Measurements from ENCODE around the gene DSG3. TPM values are rescaled to one million over a fixed set of nuclear protein-coding genes. Genes with fewer than 3 reads are reported as not detected.
A peak's percentile ranks its signal among the peaks of the same experiment; 100 is the strongest.

DSG3 gene
- total RNA-seq, 1 donor from 2014 or later = 0.13 TPM

DNA sequence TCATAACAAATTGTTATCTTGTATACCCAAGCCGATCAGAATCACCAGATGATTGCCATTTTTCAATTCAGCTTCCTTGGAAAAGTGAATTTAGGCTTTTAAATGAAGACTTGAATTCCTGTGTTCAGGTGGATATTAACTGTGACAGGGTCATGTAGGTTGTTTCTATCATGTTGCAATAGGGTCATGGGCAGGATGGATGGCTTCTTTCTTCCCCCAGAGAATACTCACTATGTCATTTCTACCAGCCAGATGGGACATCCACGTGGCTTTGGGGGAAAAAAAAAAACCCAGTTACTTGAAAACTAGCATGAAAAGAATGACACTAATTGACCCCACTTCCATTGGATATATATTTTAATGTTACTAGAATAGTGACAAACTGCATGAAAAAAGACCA is 35.9 kb downstream of the DSG3 start:
- TF ChIP-seq, protein P1, sequence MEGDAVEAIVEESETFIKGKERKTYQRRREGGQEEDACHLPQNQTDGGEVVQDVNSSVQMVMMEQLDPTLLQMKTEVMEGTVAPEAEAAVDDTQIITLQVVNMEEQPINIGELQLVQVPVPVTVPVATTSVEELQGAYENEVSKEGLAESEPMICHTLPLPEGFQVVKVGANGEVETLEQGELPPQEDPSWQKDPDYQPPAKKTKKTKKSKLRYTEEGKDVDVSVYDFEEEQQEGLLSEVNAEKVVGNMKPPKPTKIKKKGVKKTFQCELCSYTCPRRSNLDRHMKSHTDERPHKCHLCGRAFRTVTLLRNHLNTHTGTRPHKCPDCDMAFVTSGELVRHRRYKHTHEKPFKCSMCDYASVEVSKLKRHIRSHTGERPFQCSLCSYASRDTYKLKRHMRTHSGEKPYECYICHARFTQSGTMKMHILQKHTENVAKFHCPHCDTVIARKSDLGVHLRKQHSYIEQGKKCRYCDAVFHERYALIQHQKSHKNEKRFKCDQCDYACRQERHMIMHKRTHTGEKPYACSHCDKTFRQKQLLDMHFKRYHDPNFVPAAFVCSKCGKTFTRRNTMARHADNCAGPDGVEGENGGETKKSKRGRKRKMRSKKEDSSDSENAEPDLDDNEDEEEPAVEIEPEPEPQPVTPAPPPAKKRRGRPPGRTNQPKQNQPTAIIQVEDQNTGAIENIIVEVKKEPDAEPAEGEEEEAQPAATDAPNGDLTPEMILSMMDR (IDR thresholded peaks at IDR 0.05; ENCODE audit: unreplicated experiment) = no peak
- Mint-ChIP-seq H3K9me3 (no peaks in the 10 kb centered on the region), H3K36me3 (no peaks in the 10 kb centered on the region), H3K27ac (no peak overlapping the region), H3K4me3 (no peak overlapping the region), H3K27me3 (ENCODE audit: low read depth) (no peaks in the 10 kb centered on the region), H3K4me1 (peaks cover 64% of the 10 kb centered on the region)
- no peak for DNase-seq (ENCODE audit: low spot score in 2 of 2, unreplicated experiment in 2 of 2)

GRCh38 chr18:31484461-31484860 is 36.9 kb downstream of the DSG3 start:
- Mint-ChIP-seq H3K27ac (no peak overlapping the region), H3K4me3 (no peak overlapping the region), H3K4me1 (peaks cover 70% of the 10 kb centered on the region), H3K27me3 (ENCODE audit: low read depth) (no peaks in the 10 kb centered on the region), H3K36me3 (peaks cover 1% of the 10 kb centered on the region), H3K9me3 (peaks cover 3% of the 10 kb centered on the region)
- no peak for DNase-seq (ENCODE audit: low spot score in 2 of 2, unreplicated experiment in 2 of 2)
- TF ChIP-seq, protein P1 (IDR thresholded peaks at IDR 0.05; ENCODE audit: unreplicated experiment) = no peak

GRCh38 chr18:31486165-31486564 is 38.6 kb downstream of the DSG3 start:
- TF ChIP-seq, protein P1 (IDR thresholded peaks at IDR 0.05; ENCODE audit: unreplicated experiment) = no peak
- peak; percentile 39 to 53 for DNase-seq (ENCODE audit: low spot score in 2 of 2, unreplicated experiment in 2 of 2)
- H3K4me3 Mint-ChIP-seq = peak overlapping the region; percentile 26
- peak overlapping the region; percentile 86 for H3K27ac Mint-ChIP-seq
- H3K27me3 Mint-ChIP-seq (ENCODE audit: low read depth) = no peaks in the 10 kb centered on the region
- peaks cover 63% of the 10 kb centered on the region for H3K4me1 Mint-ChIP-seq
- H3K36me3 Mint-ChIP-seq = peaks cover 3% of the 10 kb centered on the region
- peaks cover 6% of the 10 kb centered on the region for H3K9me3 Mint-ChIP-seq

- peaks cover 57% of the 10 kb centered on the region for H3K4me1 Mint-ChIP-seq
- DNase-seq (ENCODE audit: low spot score in 2 of 2, unreplicated experiment in 2 of 2) = no peak
- TF ChIP-seq, protein P1 (IDR thresholded peaks at IDR 0.05; ENCODE audit: unreplicated experiment) = no peak
- peak overlapping the region; percentile 86 for H3K27ac Mint-ChIP-seq
- H3K36me3 Mint-ChIP-seq = peaks cover 3% of the 10 kb centered on the region
- peaks cover 6% of the 10 kb centered on the region for H3K9me3 Mint-ChIP-seq
- no peak overlapping the region for H3K4me3 Mint-ChIP-seq
- no peaks in the 10 kb centered on the region for H3K27me3 Mint-ChIP-seq (ENCODE audit: low read depth)
Measured at GRCh38 chr18:31487246-31488015, 39.9 kb downstream of the DSG3 start.

DNA sequence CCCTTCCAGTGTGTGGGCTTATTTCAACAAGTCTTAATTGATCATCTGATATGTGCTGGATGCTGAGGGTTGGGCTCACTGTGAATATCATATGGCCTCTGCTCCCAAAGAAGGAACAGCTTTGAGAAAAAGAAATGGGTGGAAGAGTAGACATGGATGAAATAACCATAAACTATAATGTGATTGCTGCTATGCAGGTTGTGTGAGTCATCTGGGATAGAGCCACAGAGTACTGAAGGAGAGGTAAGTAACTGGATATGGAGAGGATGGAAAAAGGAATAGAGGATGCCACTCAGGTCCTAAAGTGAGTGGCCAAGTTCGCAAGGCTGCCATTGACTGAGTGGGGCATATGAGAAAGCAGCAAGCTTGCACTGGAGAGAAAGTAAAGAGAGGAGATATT is 41.8 kb downstream of the DSG3 start:
- Mint-ChIP-seq H3K9me3 (peaks cover 6% of the 10 kb centered on the region), H3K27me3 (ENCODE audit: low read depth) (no peaks in the 10 kb centered on the region), H3K36me3 (peaks cover 3% of the 10 kb centered on the region), H3K27ac (no peak overlapping the region), H3K4me1 (peaks cover 58% of the 10 kb centered on the region), H3K4me3 (no peak overlapping the region)
- DNase-seq (ENCODE audit: low spot score in 2 of 2, unreplicated experiment in 2 of 2) = no peak
- TF ChIP-seq, protein P1 (IDR thresholded peaks at IDR 0.05; ENCODE audit: unreplicated experiment) = no peak

Measured in mesothelial cell of epicardium (in vitro differentiated cells).